SU-DHL-6 (cell line): ENCODE results near the gene GLO1.

Experiments used
- H2AFZ ChIP-seq: fragments of 200-600 bp; sonication (generic); 2 replicates; pipeline ENCODE4 v1.6.1; 2014; ENCODE audit warnings: low read depth, mild to moderate bottlenecking, moderate library complexity, mixed read lengths, antibody characterized with exemption, low read length; ENCODE audit not compliant: severe bottlenecking
- H3F3A ChIP-seq: fragments of 200-600 bp; shearing (Covaris generic); 2 replicates; pipeline ENCODE4 v1.6.0; 2016; ENCODE audit warnings: antibody characterized with exemption, mild to moderate bottlenecking; ENCODE audit not compliant: insufficient read depth
- H3K27ac ChIP-seq: fragments of 200-600 bp; sonication (generic); 2 replicates; pipeline ENCODE4 v1.5.1; 2016; ENCODE audit warnings: low read depth, mild to moderate bottlenecking, low read length, moderate library complexity, mixed read lengths
- H3K27me3 ChIP-seq: fragments of 200-600 bp; sonication (generic), shearing (Covaris generic); 2 replicates; pipeline ENCODE4 v1.6.0; 2014; ENCODE audit warnings: mild to moderate bottlenecking, low read length
- H3K36me3 ChIP-seq: fragments of 200-600 bp; sonication (generic); 2 replicates; pipeline ENCODE4 v1.6.1; 2014; ENCODE audit warnings: mild to moderate bottlenecking, low read length, mixed read lengths
- H3K4me2 ChIP-seq: fragments of 300-600, 200-600 bp; shearing (Covaris generic), sonication (generic); 2 replicates; pipeline ENCODE4 v1.6.0; 2014; ENCODE audit warnings: low read length, low read depth, mild to moderate bottlenecking; ENCODE audit not compliant: poor library complexity, severe bottlenecking
- H3K4me3 ChIP-seq: fragments of 200-600 bp; sonication (generic); 2 replicates; pipeline ENCODE4 v1.5.1; 2014; ENCODE audit warnings: antibody characterized with exemption, low read length, mild to moderate bottlenecking, mixed read lengths; ENCODE audit not compliant: insufficient read depth, poor library complexity, severe bottlenecking
- H3K79me2 ChIP-seq: fragments of 200-600 bp; sonication (generic); 2 replicates; pipeline ENCODE4 v1.6.1; 2014; ENCODE audit warnings: mild to moderate bottlenecking, low read length, moderate library complexity; ENCODE audit not compliant: insufficient read depth
- H3K9ac ChIP-seq: fragments of 200-600 bp; sonication (generic); 2 replicates; pipeline ENCODE4 v1.7.0; 2014; ENCODE audit warnings: mild to moderate bottlenecking, low read length
- H3K9me2 ChIP-seq: fragments of 200-600 bp; sonication (generic); replicated peaks from 2 replicates; pipeline ENCODE4 v1.6.1; 2014; ENCODE audit warnings: low read length; ENCODE audit not compliant: insufficient read depth
- H3K9me3 ChIP-seq: fragments of 200-600 bp; sonication (generic); 2 replicates; pipeline ENCODE4 v1.6.1; 2014; ENCODE audit warnings: low read length, mixed read lengths; ENCODE audit not compliant: insufficient read depth
- H4K20me1 ChIP-seq: fragments of 200-600 bp; sonication (generic); 2 replicates; pipeline ENCODE4 v1.6.1; 2014; ENCODE audit warnings: low read depth, mild to moderate bottlenecking, antibody characterized with exemption, low read length, moderate library complexity, mixed read lengths
- EZH2phosphoT487 ChIP-seq: fragments of 200-600 bp; sonication (generic), shearing (Covaris generic); conservative IDR thresholded peaks from 2 replicates; pipeline ENCODE4 v1.6.1; 2018; ENCODE audit warnings: mild to moderate bottlenecking, antibody characterized with exemption, low read length, moderate library complexity, mixed read lengths
- TF ChIP-seq, protein P1 (sequence below): fragments of 200-600 bp; sonication (generic); IDR thresholded peaks from one replicate; pipeline ENCODE4 v1.5.1; 2017; ENCODE audit warnings: antibody characterized with exemption, mild to moderate bottlenecking, low read length, moderate library complexity; ENCODE audit not compliant: insufficient read depth, poor library complexity, severe bottlenecking

GLO1 gene

DNA sequence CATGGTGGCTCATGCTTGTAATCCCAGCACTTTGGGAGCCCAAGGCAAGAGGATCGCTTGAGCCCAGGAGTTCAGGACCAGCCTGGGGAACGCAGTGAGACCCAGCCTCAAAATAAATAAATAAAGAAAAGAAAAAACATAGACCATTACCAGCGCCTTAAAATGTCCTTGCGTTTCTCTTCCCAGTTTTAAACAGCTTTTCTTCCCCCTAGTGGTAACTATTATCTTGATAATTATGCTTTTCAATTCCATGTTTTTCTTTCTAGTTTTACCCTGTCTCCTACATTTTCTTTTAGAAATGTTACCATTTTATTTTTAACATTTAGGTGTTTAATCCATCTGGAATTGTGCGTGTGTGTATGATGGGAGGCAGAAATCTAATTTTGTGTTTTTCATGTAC lies 36.6 kb upstream of the GLO1 start:
- no peaks in the 10 kb centered on the region for H3K79me2 ChIP-seq
- no peak overlapping the region for H3K4me3 ChIP-seq
- H3K9ac ChIP-seq: no peak overlapping the region
- H2AFZ ChIP-seq: no peak overlapping the region
- no peaks in the 10 kb centered on the region for H3K27me3 ChIP-seq
- no peaks in the 10 kb centered on the region for H3K9me2 ChIP-seq
- H3F3A ChIP-seq: no peaks in the 10 kb centered on the region
- no peaks in the 10 kb centered on the region for H4K20me1 ChIP-seq
- TF ChIP-seq, protein P1, sequence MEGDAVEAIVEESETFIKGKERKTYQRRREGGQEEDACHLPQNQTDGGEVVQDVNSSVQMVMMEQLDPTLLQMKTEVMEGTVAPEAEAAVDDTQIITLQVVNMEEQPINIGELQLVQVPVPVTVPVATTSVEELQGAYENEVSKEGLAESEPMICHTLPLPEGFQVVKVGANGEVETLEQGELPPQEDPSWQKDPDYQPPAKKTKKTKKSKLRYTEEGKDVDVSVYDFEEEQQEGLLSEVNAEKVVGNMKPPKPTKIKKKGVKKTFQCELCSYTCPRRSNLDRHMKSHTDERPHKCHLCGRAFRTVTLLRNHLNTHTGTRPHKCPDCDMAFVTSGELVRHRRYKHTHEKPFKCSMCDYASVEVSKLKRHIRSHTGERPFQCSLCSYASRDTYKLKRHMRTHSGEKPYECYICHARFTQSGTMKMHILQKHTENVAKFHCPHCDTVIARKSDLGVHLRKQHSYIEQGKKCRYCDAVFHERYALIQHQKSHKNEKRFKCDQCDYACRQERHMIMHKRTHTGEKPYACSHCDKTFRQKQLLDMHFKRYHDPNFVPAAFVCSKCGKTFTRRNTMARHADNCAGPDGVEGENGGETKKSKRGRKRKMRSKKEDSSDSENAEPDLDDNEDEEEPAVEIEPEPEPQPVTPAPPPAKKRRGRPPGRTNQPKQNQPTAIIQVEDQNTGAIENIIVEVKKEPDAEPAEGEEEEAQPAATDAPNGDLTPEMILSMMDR: no peak
- TF ChIP-seq EZH2phosphoT487: no peak
- no peaks in the 10 kb centered on the region for H3K9me3 ChIP-seq
- no peak overlapping the region for H3K4me2 ChIP-seq
- no peak overlapping the region for H3K27ac ChIP-seq
- H3K36me3 ChIP-seq: no peaks in the 10 kb centered on the region

DNA sequence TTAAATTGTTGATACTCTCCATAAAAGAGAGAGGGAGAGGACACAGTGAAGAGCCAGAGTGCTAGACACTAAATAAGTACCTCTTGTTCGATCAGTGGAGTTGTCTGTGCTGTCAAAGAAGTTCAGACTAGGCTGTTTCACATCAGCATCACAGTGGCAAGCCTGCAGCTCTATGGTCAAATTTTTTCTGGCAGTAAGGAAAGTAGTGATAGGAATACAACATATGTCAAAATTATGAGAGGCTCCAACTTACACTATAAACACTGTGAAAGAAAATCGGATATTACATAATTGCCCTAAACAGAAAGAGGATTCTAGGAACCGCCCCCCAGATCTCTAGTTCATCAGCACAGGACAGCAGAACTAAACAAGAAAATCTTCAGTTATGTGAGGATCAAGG lies 35.3 kb upstream of the GLO1 start:
- Histone ChIP-seq H3K27ac (no peak overlapping the region), H2AFZ (no peak overlapping the region), H4K20me1 (no peaks in the 10 kb centered on the region), H3K27me3 (no peaks in the 10 kb centered on the region), H3K9ac (no peak overlapping the region), H3F3A (no peaks in the 10 kb centered on the region), H3K4me2 (no peak overlapping the region), H3K36me3 (no peaks in the 10 kb centered on the region), H3K4me3 (no peak overlapping the region), H3K79me2 (no peaks in the 10 kb centered on the region), H3K9me2 (no peaks in the 10 kb centered on the region), H3K9me3 (no peaks in the 10 kb centered on the region)
- no peak for TF ChIP-seq EZH2phosphoT487
- TF ChIP-seq, protein P1: no peak

DNA sequence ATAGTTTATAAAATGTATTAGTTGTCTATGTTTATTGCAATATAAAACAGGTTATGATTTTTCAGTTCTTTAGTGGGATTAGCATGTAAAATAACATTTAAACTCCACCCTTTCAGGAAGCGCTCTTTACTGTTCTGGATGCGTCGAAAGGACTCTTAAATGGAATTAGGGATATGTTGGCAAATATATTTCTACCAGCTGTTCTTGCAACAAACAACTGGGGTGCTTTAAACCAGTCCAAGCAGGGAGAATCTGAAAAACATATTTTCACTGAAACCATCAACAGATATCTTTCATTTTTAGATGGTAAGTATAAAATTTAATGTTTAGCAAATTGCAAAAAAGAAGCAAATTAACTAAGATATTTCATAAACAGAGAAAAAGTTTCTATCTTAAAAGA lies 34.0 kb upstream of the GLO1 start:
- H3K27ac ChIP-seq: no peak overlapping the region
- H3F3A ChIP-seq: no peaks in the 10 kb centered on the region

More for the DNA sequence above, 34.0 kb upstream of the GLO1 start:
- Histone ChIP-seq H3K9ac (no peak overlapping the region), H3K4me3 (no peak overlapping the region), H3K9me2 (no peaks in the 10 kb centered on the region), H3K36me3 (no peaks in the 10 kb centered on the region), H3K4me2 (no peak overlapping the region), H4K20me1 (no peaks in the 10 kb centered on the region), H3K27me3 (no peaks in the 10 kb centered on the region), H2AFZ (no peak overlapping the region), H3K79me2 (no peaks in the 10 kb centered on the region), H3K9me3 (no peaks in the 10 kb centered on the region)
- TF ChIP-seq, protein P1: no peak
- TF ChIP-seq EZH2phosphoT487: no peak
